ENCODE data around the gene ZAP70. TPM values are rescaled to one million over a fixed set of nuclear protein-coding genes. Genes with fewer than 3 reads are reported as not detected.

Gene ZAP70
- total RNA-seq, 1 donor from 2014 or later, result 0.37 TPM

- Mint-ChIP-seq H3K27me3 (ENCODE audit: low read depth) (no peaks in the 10 kb centered on the region), H3K36me3 (ENCODE audit: low read depth) (peaks cover 3% of the 10 kb centered on the region), H3K27ac (ENCODE audit: unreplicated experiment) (no peak overlapping the region), H3K9me3 (ENCODE audit: low read depth) (no peaks in the 10 kb centered on the region), H3K4me3 (ENCODE audit: unreplicated experiment) (no peak overlapping the region), H3K4me1 (ENCODE audit: low read depth) (no peaks in the 10 kb centered on the region)
- no peak for DNase-seq (ENCODE audit: low spot score)
- no peak for TF ChIP-seq CTCF (IDR thresholded peaks at IDR 0.05)
Measured at GRCh38 chr2:97736185-97736584, 22.8 kb downstream of the ZAP70 start.

GRCh38 chr2:97736608-97737330 is 23.4 kb downstream of the ZAP70 start:
- DNase-seq (ENCODE audit: low spot score), result no peak
- no peaks in the 10 kb centered on the region for H3K4me1 Mint-ChIP-seq (ENCODE audit: low read depth)

GRCh38 chr2:97737421-97738178 is 24.2 kb downstream of the ZAP70 start:
- Mint-ChIP-seq H3K36me3 (ENCODE audit: low read depth) (peaks cover 2% of the 10 kb centered on the region), H3K9me3 (ENCODE audit: low read depth) (no peaks in the 10 kb centered on the region), H3K4me3 (ENCODE audit: unreplicated experiment) (no peak overlapping the region), H3K27ac (ENCODE audit: unreplicated experiment) (no peak overlapping the region), H3K4me1 (ENCODE audit: low read depth) (no peaks in the 10 kb centered on the region), H3K27me3 (ENCODE audit: low read depth) (no peaks in the 10 kb centered on the region)
- DNase-seq (ENCODE audit: low spot score), result no peak
- no peak for TF ChIP-seq CTCF (IDR thresholded peaks at IDR 0.05)

More at GRCh38 chr2:97736608-97737330, 23.4 kb downstream of the ZAP70 start:
- Mint-ChIP-seq H3K9me3 (ENCODE audit: low read depth) (no peaks in the 10 kb centered on the region), H3K4me3 (ENCODE audit: unreplicated experiment) (no peak overlapping the region), H3K36me3 (ENCODE audit: low read depth) (peaks cover 2% of the 10 kb centered on the region), H3K27me3 (ENCODE audit: low read depth) (no peaks in the 10 kb centered on the region), H3K27ac (ENCODE audit: unreplicated experiment) (no peak overlapping the region)
- no peak for TF ChIP-seq CTCF (IDR thresholded peaks at IDR 0.05)

- no peaks in the 10 kb centered on the region for H3K4me1 Mint-ChIP-seq (ENCODE audit: low read depth)
- no peak for DNase-seq (ENCODE audit: low spot score)
- no peak overlapping the region for H3K27ac Mint-ChIP-seq (ENCODE audit: unreplicated experiment)
- no peak for TF ChIP-seq CTCF (IDR thresholded peaks at IDR 0.05)
- no peaks in the 10 kb centered on the region for H3K9me3 Mint-ChIP-seq (ENCODE audit: low read depth)
- H3K27me3 Mint-ChIP-seq (ENCODE audit: low read depth), result no peaks in the 10 kb centered on the region
- no peak overlapping the region for H3K4me3 Mint-ChIP-seq (ENCODE audit: unreplicated experiment)
- H3K36me3 Mint-ChIP-seq (ENCODE audit: low read depth), result peaks cover 2% of the 10 kb centered on the region
Measured at GRCh38 chr2:97738179-97739019, 25.0 kb downstream of the ZAP70 start.
